HFFc6 (cell line): Measurements from ENCODE around the gene STIM2. TPM values are rescaled to one million over a fixed set of nuclear protein-coding genes. Genes with fewer than 3 reads are reported as not detected.

ENCODE experiments used
- DNase-seq: peaks from one replicate; pipeline ENCODE4 v3.0.0-alpha.2; 2018
- H3K27ac Mint-ChIP-seq: 2 replicates; pipeline ENCODE4 v1.8.0; 2020; ENCODE audit warnings: mild to moderate bottlenecking, mixed read lengths
- H3K27me3 Mint-ChIP-seq: 2 replicates; pipeline ENCODE4 v1.8.0; 2021; ENCODE audit warnings: mild to moderate bottlenecking, moderate library complexity, mixed read lengths; ENCODE audit not compliant: insufficient read depth
- H3K36me3 Mint-ChIP-seq: 2 replicates; pipeline ENCODE4 v1.8.0; 2021; ENCODE audit warnings: low read depth, mixed read lengths
- H3K4me1 Mint-ChIP-seq: 2 replicates; pipeline ENCODE4 v1.8.0; 2020; ENCODE audit warnings: low read depth, mixed read lengths
- H3K4me3 Mint-ChIP-seq: 2 replicates; pipeline ENCODE4 v1.8.0; 2020; ENCODE audit warnings: mild to moderate bottlenecking, moderate library complexity, mixed read lengths
- H3K9me3 Mint-ChIP-seq: 2 replicates; pipeline ENCODE4 v1.8.0; 2020; ENCODE audit warnings: mild to moderate bottlenecking, mixed read lengths
- total RNA-seq, 6 experiments: library from RNA; stranded (reverse); fragmentation: NEBNext Ultra II Directional; extraction: Animal tissue kit (Norgen Biotek cat#: 25700); gene quantifications; 2 replicates in 1 of 6; 3 replicates in 5 of 6; pipeline ENCODE4 v1.2.3, GENCODE V29; 2021
- TF ChIP-seq, protein P1 (sequence below): fragments of 200-600 bp; sonication (generic); IDR thresholded peaks from 2 replicates; pipeline ENCODE4 v1.5.0; 2021; ENCODE audit warnings: antibody characterized with exemption, mild to moderate bottlenecking

The STIM2 gene
- total RNA-seq, 6 experiments from 2014 or later, result 13.7 to 17.1 (median 16.0) TPM

DNA sequence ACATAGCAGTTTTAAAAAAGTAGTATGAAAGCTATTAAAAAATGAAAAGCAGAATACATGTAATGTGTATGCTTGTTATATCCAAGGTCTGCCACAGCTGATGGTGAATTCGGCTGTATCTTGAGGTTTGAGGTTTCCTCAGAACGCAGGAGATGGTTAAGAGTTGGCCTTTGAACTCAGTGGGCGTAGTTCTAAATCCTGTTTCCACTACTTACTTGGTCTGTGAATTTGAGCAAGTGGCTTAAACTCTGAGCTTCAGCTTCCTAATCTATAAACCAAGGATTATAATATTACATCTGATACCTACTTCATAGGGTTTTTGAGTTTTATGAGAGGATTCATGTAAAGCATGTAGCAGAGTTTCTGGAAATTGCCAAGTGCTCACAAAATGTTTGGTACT lies 125.2 kb downstream of the STIM2 start:
- no peak overlapping the region for H3K27ac Mint-ChIP-seq
- no peaks in the 10 kb centered on the region for H3K9me3 Mint-ChIP-seq
- no peak for DNase-seq
- H3K27me3 Mint-ChIP-seq, result no peaks in the 10 kb centered on the region
- H3K36me3 Mint-ChIP-seq, result no peaks in the 10 kb centered on the region
- H3K4me3 Mint-ChIP-seq, result no peak overlapping the region
- peaks cover 12% of the 10 kb centered on the region for H3K4me1 Mint-ChIP-seq
- TF ChIP-seq, protein P1, sequence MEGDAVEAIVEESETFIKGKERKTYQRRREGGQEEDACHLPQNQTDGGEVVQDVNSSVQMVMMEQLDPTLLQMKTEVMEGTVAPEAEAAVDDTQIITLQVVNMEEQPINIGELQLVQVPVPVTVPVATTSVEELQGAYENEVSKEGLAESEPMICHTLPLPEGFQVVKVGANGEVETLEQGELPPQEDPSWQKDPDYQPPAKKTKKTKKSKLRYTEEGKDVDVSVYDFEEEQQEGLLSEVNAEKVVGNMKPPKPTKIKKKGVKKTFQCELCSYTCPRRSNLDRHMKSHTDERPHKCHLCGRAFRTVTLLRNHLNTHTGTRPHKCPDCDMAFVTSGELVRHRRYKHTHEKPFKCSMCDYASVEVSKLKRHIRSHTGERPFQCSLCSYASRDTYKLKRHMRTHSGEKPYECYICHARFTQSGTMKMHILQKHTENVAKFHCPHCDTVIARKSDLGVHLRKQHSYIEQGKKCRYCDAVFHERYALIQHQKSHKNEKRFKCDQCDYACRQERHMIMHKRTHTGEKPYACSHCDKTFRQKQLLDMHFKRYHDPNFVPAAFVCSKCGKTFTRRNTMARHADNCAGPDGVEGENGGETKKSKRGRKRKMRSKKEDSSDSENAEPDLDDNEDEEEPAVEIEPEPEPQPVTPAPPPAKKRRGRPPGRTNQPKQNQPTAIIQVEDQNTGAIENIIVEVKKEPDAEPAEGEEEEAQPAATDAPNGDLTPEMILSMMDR, result no peak

DNA sequence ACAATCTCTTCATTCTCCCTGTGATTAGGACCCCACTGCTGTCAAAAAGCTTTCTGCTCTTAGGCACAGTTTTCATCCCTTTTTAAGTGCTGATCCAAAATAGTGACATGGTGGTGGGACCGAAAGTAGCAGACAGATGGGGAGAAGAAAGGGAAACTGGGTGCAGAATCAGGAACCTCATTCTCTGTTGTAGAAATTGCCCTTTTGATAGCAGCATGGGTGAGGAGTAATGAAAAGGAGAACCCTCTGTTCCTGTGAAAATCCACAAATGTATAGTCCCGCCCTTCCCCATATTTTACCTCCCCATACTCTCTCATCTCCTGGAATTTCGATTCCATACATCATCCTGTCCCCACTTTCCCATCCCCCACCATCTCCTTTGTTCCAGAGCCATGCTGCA lies 126.5 kb downstream of the STIM2 start:
- no peak overlapping the region for H3K4me3 Mint-ChIP-seq

DNA sequence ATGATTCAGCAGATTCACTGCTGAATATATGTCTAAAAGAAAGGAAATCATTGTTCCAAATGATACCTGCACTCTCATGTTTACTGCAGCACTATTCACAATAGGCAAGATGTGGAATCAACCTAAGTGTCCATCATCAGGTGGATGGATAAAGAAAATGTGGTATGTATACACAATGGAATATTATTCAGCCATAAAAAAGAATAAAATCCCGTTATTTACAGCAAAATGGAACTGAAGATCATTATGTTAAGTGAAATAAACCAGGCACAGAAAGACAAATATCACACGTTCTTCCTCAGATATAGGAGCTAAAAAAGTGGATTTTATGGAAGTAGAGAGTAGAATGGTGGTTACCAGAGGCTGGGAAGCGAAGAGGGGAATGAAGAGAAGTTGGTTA lies 130.4 kb downstream of the STIM2 start:
- H3K4me1 Mint-ChIP-seq, result peaks cover 12% of the 10 kb centered on the region
- no peak overlapping the region for H3K4me3 Mint-ChIP-seq
- no peaks in the 10 kb centered on the region for H3K27me3 Mint-ChIP-seq
- TF ChIP-seq, protein P1, result no peak
- no peaks in the 10 kb centered on the region for H3K9me3 Mint-ChIP-seq
- no peak overlapping the region for H3K27ac Mint-ChIP-seq
- H3K36me3 Mint-ChIP-seq, result no peaks in the 10 kb centered on the region
- DNase-seq, result no peak

More for the DNA sequence above, 126.5 kb downstream of the STIM2 start:
- Mint-ChIP-seq H3K9me3 (no peaks in the 10 kb centered on the region), H3K36me3 (no peaks in the 10 kb centered on the region), H3K27ac (no peak overlapping the region), H3K4me1 (peaks cover 12% of the 10 kb centered on the region), H3K27me3 (no peaks in the 10 kb centered on the region)
- DNase-seq, result no peak
- TF ChIP-seq, protein P1, result no peak

- Mint-ChIP-seq H3K36me3 (no peaks in the 10 kb centered on the region), H3K4me3 (no peak overlapping the region), H3K4me1 (peaks cover 6% of the 10 kb centered on the region), H3K27me3 (no peaks in the 10 kb centered on the region), H3K27ac (no peak overlapping the region), H3K9me3 (no peaks in the 10 kb centered on the region)
- no peak for DNase-seq
- TF ChIP-seq, protein P1, result no peak
These were observed 132.2 kb downstream of the STIM2 start for GRCh38 chr4:26992657-26993361.

- no peak for DNase-seq
- no peak overlapping the region for H3K27ac Mint-ChIP-seq
- H3K36me3 Mint-ChIP-seq, result no peaks in the 10 kb centered on the region
- H3K27me3 Mint-ChIP-seq, result no peaks in the 10 kb centered on the region
- TF ChIP-seq, protein P1, result no peak
- H3K9me3 Mint-ChIP-seq, result no peaks in the 10 kb centered on the region
- no peak overlapping the region for H3K4me3 Mint-ChIP-seq
- no peaks in the 10 kb centered on the region for H3K4me1 Mint-ChIP-seq
These were observed 132.9 kb downstream of the STIM2 start for GRCh38 chr4:26993539-26993938.
